Endothelial cell of umbilical vein (primary cell): ENCODE measurements around the gene RNLS. TPM values are rescaled to one million over a fixed set of nuclear protein-coding genes. Genes with fewer than 3 reads are reported as not detected.

ENCODE experiments used
- BruUV-seq: library from RNA; stranded (reverse); fragments of 400-500 nt; replicated peaks from 2 replicates; lab custom pipeline; 2021; lab: Mats Ljungman, UMichigan
- CTCF ChIA-PET: fragments of 300-600, 350-600 bp; sonication (Branson Sonifier 250); formaldehyde crosslinking; loops from one replicate; lab custom pipeline; 2021; ENCODE audit warnings: antibody characterized with exemption, inconsistent platforms; lab: Charles Lee
- POLR2A ChIA-PET: fragments of 300-600, 350-600 bp; sonication (Branson Sonifier 250); formaldehyde crosslinking; loops from one replicate; lab custom pipeline; 2021; ENCODE audit warnings: antibody characterized with exemption, inconsistent platforms; lab: Charles Lee
- DNase-seq: peaks from one replicate; pipeline ENCODE4 v3.0.0-alpha.2; 2011; ENCODE audit warnings: low read depth, low spot score
- FAIRE-seq: peaks from 2 replicates; lab custom pipeline; 2011; peaks lifted over from hg19 to GRCh38; lab: Jason Lieb, UNC
- H2AFZ ChIP-seq: 2 replicates; pipeline ENCODE4 v1.6.0; 2012; ENCODE audit warnings: low read depth, low read length, control low read depth, inconsistent platforms
- H3K27ac ChIP-seq: 2 replicates; pipeline ENCODE4 v1.5.1; 2011; ENCODE audit warnings: low read depth, mild to moderate bottlenecking, control low read depth, low read length, moderate library complexity; ENCODE audit not compliant: insufficient read depth
- H3K27me3 ChIP-seq, 2 experiments: 2 replicates each; pipeline versions ENCODE4 v1.6.0 to v1.6.1; 2011; ENCODE audit warnings: low read length in 2 of 2, mixed read lengths in 1 of 2; ENCODE audit not compliant: control insufficient read depth in 2 of 2, insufficient read depth in 2 of 2
- H3K36me3 ChIP-seq, 2 experiments: 2 replicates in 1 of 2; 3 replicates in 1 of 2; pipeline ENCODE4 v1.5.1; 2011; ENCODE audit warnings: low read length in 2 of 2, mild to moderate bottlenecking in 1 of 2, moderate library complexity in 1 of 2; ENCODE audit not compliant: control insufficient read depth in 2 of 2, insufficient read depth in 2 of 2; ENCODE audit errors: extremely low read depth in 1 of 2
- H3K4me1 ChIP-seq: 3 replicates; pipeline ENCODE4 v1.5.1; 2011; ENCODE audit warnings: mild to moderate bottlenecking, low read length; ENCODE audit not compliant: control insufficient read depth, insufficient read depth; ENCODE audit errors: extremely low read depth
- H3K4me2 ChIP-seq: 2 replicates; pipeline ENCODE4 v1.6.1; 2011; ENCODE audit warnings: low read length, control low read depth, mixed read lengths; ENCODE audit not compliant: insufficient read depth
- H3K4me3 ChIP-seq, 3 experiments: fragments of 200-600 bp in 1 of 3; sonication (generic), shearing (Covaris generic) in 1 of 3; replicated peaks in 1 of 3; 2 replicates each; pipeline ENCODE4 v1.5.1; 2011 to 2016; ENCODE audit warnings: control low read depth in 3 of 3, low read length in 3 of 3, mild to moderate bottlenecking in 2 of 3, inconsistent platforms in 1 of 3, low read depth in 1 of 3, moderate library complexity in 1 of 3; ENCODE audit not compliant: insufficient read depth in 1 of 3
- H3K79me2 ChIP-seq: 2 replicates; pipeline ENCODE4 v1.6.0; 2012; ENCODE audit warnings: low read length, inconsistent platforms; ENCODE audit not compliant: control insufficient read depth, insufficient read depth
- H3K9ac ChIP-seq: replicated peaks from 2 replicates; pipeline ENCODE3; 2011; ENCODE audit warnings: low read length, control low read depth; ENCODE audit not compliant: insufficient read depth; ENCODE audit errors: extremely low read depth
- H3K9me1 ChIP-seq: replicated peaks from 3 replicates; pipeline ENCODE4 v1.6.0; 2011; ENCODE audit warnings: mild to moderate bottlenecking, low read length; ENCODE audit not compliant: control insufficient read depth, insufficient read depth; ENCODE audit errors: extremely low read depth
- H3K9me3 ChIP-seq: replicated peaks from 2 replicates; pipeline ENCODE4 v1.5.1; 2012; ENCODE audit warnings: low read length, inconsistent platforms; ENCODE audit not compliant: control insufficient read depth, insufficient read depth
- H4K20me1 ChIP-seq: replicated peaks from 2 replicates; pipeline ENCODE3; 2011; ENCODE audit warnings: mild to moderate bottlenecking, low read length; ENCODE audit not compliant: control insufficient read depth, insufficient read depth; ENCODE audit errors: extremely low read depth
- CTCF ChIP-seq, 2 donors: IDR thresholded peaks; 1 replicate in 1 of 2; 2 replicates in 1 of 2; pipeline ENCODE4 v1.5.1; 2011; ENCODE audit warnings: low read length in 2 of 2, mild to moderate bottlenecking in 2 of 2, moderate library complexity in 2 of 2, control low read depth in 1 of 2, inconsistent platforms in 1 of 2, low read depth in 1 of 2; ENCODE audit not compliant: insufficient read depth in 1 of 2; ENCODE audit errors: extremely low read depth in 1 of 2
- EZH2 ChIP-seq: IDR thresholded peaks from 2 replicates; pipeline ENCODE4 v1.6.1; 2012; ENCODE audit warnings: borderline replicate concordance, low read depth, mild to moderate bottlenecking, moderate library complexity, low read length, inconsistent platforms; ENCODE audit not compliant: severe bottlenecking
- FOS ChIP-seq: IDR thresholded peaks from 2 replicates; pipeline ENCODE4 v1.6.1; 2011; ENCODE audit warnings: mild to moderate bottlenecking, low read length, moderate library complexity, borderline replicate concordance; ENCODE audit not compliant: insufficient read depth
- GATA2 ChIP-seq: IDR thresholded peaks from 2 replicates; pipeline ENCODE4 v1.7.0; 2011; ENCODE audit warnings: low read depth, mild to moderate bottlenecking, moderate library complexity, mixed read lengths, low read length; ENCODE audit not compliant: insufficient read length, insufficient read depth
- JUN ChIP-seq: IDR thresholded peaks from 2 replicates; pipeline ENCODE4 v1.6.1; 2011; ENCODE audit warnings: borderline replicate concordance, low read depth; ENCODE audit not compliant: insufficient read length, insufficient read depth
- MYC ChIP-seq: IDR thresholded peaks from one replicate; pipeline ENCODE4 v1.6.1; 2011; ENCODE audit warnings: mild to moderate bottlenecking, low read depth, low read length
- POLR2A ChIP-seq: IDR thresholded peaks from 2 replicates; pipeline ENCODE4 v1.6.1; 2012; ENCODE audit warnings: low read depth, mild to moderate bottlenecking, control low read depth, low read length
- POLR2AphosphoS5 ChIP-seq: IDR thresholded peaks from 2 replicates; pipeline ENCODE4 v1.6.1; 2012; ENCODE audit warnings: low read depth, mild to moderate bottlenecking, control low read depth, low read length, moderate library complexity; ENCODE audit not compliant: insufficient read depth
- dilution Hi-C: fragments of 300-500 bp; cut with MboI; formaldehyde crosslinking; loops from one replicate; pipeline ENCODE4 v1.15.0; 2019; ENCODE audit warnings: low sequenced_read_pairs; ENCODE audit not compliant: extremely low pct_ligation_motif_present
- intact Hi-C: fragments of 100-400 bp; cut with micrococcal nuclease; formaldehyde crosslinking; loops from one replicate; pipeline ENCODE4 v1.10.0; 2022
- polyA plus RNA-seq, 4 experiments: library from polyadenylated mRNA; depleted of rRNA in 3 of 4; stranded (reverse) in 3 of 4; unstranded in 1 of 4; fragments of >200 nt; gene quantifications; 2 replicates each; pipeline versions ENCODE4 v1.2.1 to v1.2.3, GENCODE V29; 2011 to 2012; ENCODE audit warnings: missing spikeins in 1 of 4
- total RNA-seq: library from RNA; stranded (reverse); gene quantifications from 2 replicates; pipeline ENCODE4 v1.2.3, GENCODE V29; 2021
- TF ChIP-seq, protein P1 (sequence below): IDR thresholded peaks from 2 replicates; pipeline ENCODE4 v1.6.1; 2011; ENCODE audit not compliant: insufficient read depth, insufficient read length

Gene RNLS
- total and polyA plus RNA-seq, 2 donors (not counting 3 experiments of a cell fraction or from before 2014, with no cell fraction given), result 2.5 to 4.6 TPM

- H3K27me3 ChIP-seq, result no peaks in the 10 kb centered on the region
- no peaks in the 10 kb centered on the region for H4K20me1 ChIP-seq
- intact Hi-C loops, result no loop called here
- no peak for TF ChIP-seq MYC
- TF ChIP-seq EZH2, result no peak
- TF ChIP-seq CTCF (IDR thresholded peaks at IDR 0.05; ENCODE audit: extremely low read depth in 1 of 2, insufficient read depth in 1 of 2, low read depth in 1 of 2, low read length in 2 of 2), result no peak
- TF ChIP-seq POLR2A, result no peak
- no peak for TF ChIP-seq FOS
- TF ChIP-seq POLR2AphosphoS5, result no peak
- TF ChIP-seq, protein P1, sequence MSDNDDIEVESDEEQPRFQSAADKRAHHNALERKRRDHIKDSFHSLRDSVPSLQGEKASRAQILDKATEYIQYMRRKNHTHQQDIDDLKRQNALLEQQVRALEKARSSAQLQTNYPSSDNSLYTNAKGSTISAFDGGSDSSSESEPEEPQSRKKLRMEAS, result no peak
- no peak for TF ChIP-seq GATA2
- no peak for TF ChIP-seq JUN
- H3K4me2 ChIP-seq, result no peak overlapping the region
- FAIRE-seq (no peak), DNase-seq (no peak)
- no TSS peak for BruUV-seq
- no peak overlapping the region for H2AFZ ChIP-seq
- H3K4me3 ChIP-seq, result no peak overlapping the region
- no peak overlapping the region for H3K9ac ChIP-seq
- no peak overlapping the region for H3K27ac ChIP-seq
- no peaks in the 10 kb centered on the region for H3K9me1 ChIP-seq
- ChIA-PET CTCF (no interaction called here), POLR2A (no interaction called here)
- H3K36me3 ChIP-seq, result no peaks in the 10 kb centered on the region
- H3K79me2 ChIP-seq, result no peaks in the 10 kb centered on the region
- peaks cover 3% of the 10 kb centered on the region for H3K4me1 ChIP-seq
- no peaks in the 10 kb centered on the region for H3K9me3 ChIP-seq
- dilution Hi-C loops, result no loop called here
These were observed 52.3 kb downstream of the RNLS start for GRCh38 chr10:88530629-88531391.
